Neural cell (in vitro differentiated cells): ENCODE results near the gene INPP5F. TPM values are rescaled to one million over a fixed set of nuclear protein-coding genes. Genes with fewer than 3 reads are reported as not detected.

Experiments used
- H2AFZ ChIP-seq: fragments of 200-600, 300-800 bp; sonication (generic), shearing (Covaris generic); 2 replicates; pipeline ENCODE4 v1.6.0; 2014; ENCODE audit warnings: low read depth, mild to moderate bottlenecking, antibody characterized with exemption, low read length, moderate library complexity
- H3F3A ChIP-seq: fragments of 200-600 bp; shearing (Covaris generic); 2 replicates; pipeline ENCODE4 v1.6.1; 2016; ENCODE audit warnings: mild to moderate bottlenecking, moderate library complexity, mixed read lengths, antibody characterized with exemption, low read length; ENCODE audit not compliant: insufficient read depth, poor library complexity, severe bottlenecking
- H3K27ac ChIP-seq: fragments of 200-600, 300-800 bp; sonication (generic), shearing (Covaris generic); 2 replicates; pipeline ENCODE4 v1.5.1; 2014; ENCODE audit warnings: mild to moderate bottlenecking, low read length, moderate library complexity
- H3K27me3 ChIP-seq: fragments of 300-800, 200-600 bp; sonication (generic), shearing (Covaris generic); 2 replicates; pipeline ENCODE4 v1.6.0; 2014; ENCODE audit warnings: mild to moderate bottlenecking, low read depth, low read length, moderate library complexity; ENCODE audit not compliant: insufficient read depth
- H3K36me3 ChIP-seq: fragments of 300-800, 200-600 bp; sonication (generic), shearing (Covaris generic); 2 replicates; pipeline ENCODE4 v1.5.1; 2014; ENCODE audit warnings: mild to moderate bottlenecking, antibody characterized with exemption, low read length, moderate library complexity; ENCODE audit not compliant: insufficient read depth
- H3K4me2 ChIP-seq: fragments of 300-800, 200-600 bp; sonication (generic), shearing (Covaris generic); 2 replicates; pipeline ENCODE4 v1.6.0; 2014; ENCODE audit warnings: mild to moderate bottlenecking, low read length
- H3K4me3 ChIP-seq: fragments of 300-800, 200-600 bp; sonication (generic), shearing (Covaris generic); 2 replicates; pipeline ENCODE4 v1.5.1; 2014; ENCODE audit warnings: mild to moderate bottlenecking, low read length, moderate library complexity
- H3K79me2 ChIP-seq: fragments of 200-600 bp; shearing (Covaris generic); replicated peaks from 2 replicates; pipeline ENCODE4 v1.6.0; 2014; ENCODE audit warnings: mild to moderate bottlenecking, low read length, moderate library complexity; ENCODE audit not compliant: insufficient read depth
- H3K9ac ChIP-seq: fragments of 300-800, 200-600 bp; sonication (generic), shearing (Covaris generic); 2 replicates; pipeline ENCODE4 v1.6.1; 2016; ENCODE audit warnings: mild to moderate bottlenecking, low read length, mixed read lengths
- H3K9me2 ChIP-seq: fragments of 200-600 bp; shearing (Covaris generic); 2 replicates; pipeline ENCODE4 v1.6.1; 2016; ENCODE audit warnings: mild to moderate bottlenecking, low read length, mixed read lengths; ENCODE audit not compliant: insufficient read depth
- H3K9me3 ChIP-seq: fragments of 200-600, 300-800 bp; sonication (generic), shearing (Covaris generic); 2 replicates; pipeline ENCODE4 v1.6.1; 2016; ENCODE audit warnings: mild to moderate bottlenecking, mixed run types, low read length, moderate library complexity, mixed read lengths
- H4K20me1 ChIP-seq: fragments of 200-600 bp; shearing (Covaris generic); 2 replicates; pipeline ENCODE4 v1.6.1; 2016; ENCODE audit warnings: mild to moderate bottlenecking, mixed run types; ENCODE audit not compliant: insufficient read depth
- EP300 ChIP-seq: fragments of 450-650 bp; conservative IDR thresholded peaks from 2 replicates; pipeline ENCODE4 v1.6.1; 2014; ENCODE audit warnings: antibody characterized with exemption, mild to moderate bottlenecking, moderate library complexity; ENCODE audit not compliant: poor library complexity, severe bottlenecking
- EZH2 ChIP-seq: fragments of 200-600, 300-800 bp; shearing (Covaris generic), sonication (generic); IDR thresholded peaks from 2 replicates; pipeline ENCODE4 v1.6.1; 2014; ENCODE audit warnings: antibody characterized with exemption, low read length, borderline replicate concordance, mild to moderate bottlenecking; ENCODE audit not compliant: insufficient read depth, poor library complexity, severe bottlenecking
- MXI1 ChIP-seq: fragments of 450-650 bp; conservative IDR thresholded peaks from 2 replicates; pipeline ENCODE4 v1.6.1; 2014; ENCODE audit warnings: antibody characterized with exemption, mild to moderate bottlenecking; ENCODE audit not compliant: poor library complexity, severe bottlenecking
- POLR2AphosphoS5 ChIP-seq: IDR thresholded peaks from 2 replicates; pipeline ENCODE4 v1.6.1; 2012
- RAD21 ChIP-seq: fragments of 450-650 bp; conservative IDR thresholded peaks from 2 replicates; pipeline ENCODE4 v1.6.1; 2014; ENCODE audit warnings: antibody characterized with exemption, mild to moderate bottlenecking, moderate library complexity
- SMC3 ChIP-seq: fragments of 450-650 bp; conservative IDR thresholded peaks from 2 replicates; pipeline ENCODE4 v1.6.1; 2014; ENCODE audit warnings: antibody characterized with exemption, mild to moderate bottlenecking, moderate library complexity; ENCODE audit not compliant: poor library complexity
- TAF1 ChIP-seq: IDR thresholded peaks from 2 replicates; pipeline ENCODE4 v1.6.1; 2012; ENCODE audit warnings: low read depth
- polyA plus RNA-seq: library from polyadenylated mRNA; depleted of rRNA; stranded (reverse); fragments of >200 nt; gene quantifications from 2 replicates; pipeline ENCODE4 v1.2.3, GENCODE V29; 2014
- TF ChIP-seq, protein P1 (sequence below): IDR thresholded peaks from 2 replicates; pipeline ENCODE4 v1.6.1; 2012; ENCODE audit warnings: borderline replicate concordance
- TF ChIP-seq, protein P2 (sequence below): fragments of 450-650 bp; IDR thresholded peaks from 2 replicates; pipeline ENCODE4 v1.5.1; 2014; ENCODE audit warnings: antibody characterized with exemption, mild to moderate bottlenecking, moderate library complexity; ENCODE audit not compliant: poor library complexity, severe bottlenecking

The INPP5F gene
- polyA plus RNA-seq, 1 donor from 2014 or later: 114 TPM

GRCh38 chr10:119680050-119680449 lies 45.8 kb upstream of the INPP5F start:
- Histone ChIP-seq H3K9ac (no peak overlapping the region), H3K4me2 (no peak overlapping the region)

GRCh38 chr10:119680650-119681081 lies 45.2 kb upstream of the INPP5F start:
- H3K9me3 ChIP-seq: no peaks in the 10 kb centered on the region
- no peaks in the 10 kb centered on the region for H3F3A ChIP-seq
- no peak overlapping the region for H3K27ac ChIP-seq
- no peaks in the 10 kb centered on the region for H3K79me2 ChIP-seq
- H3K9ac ChIP-seq: no peak overlapping the region
- H2AFZ ChIP-seq: no peak overlapping the region
- no peak for TF ChIP-seq TAF1
- TF ChIP-seq POLR2AphosphoS5: no peak
- TF ChIP-seq SMC3: no peak
- TF ChIP-seq, protein P1, sequence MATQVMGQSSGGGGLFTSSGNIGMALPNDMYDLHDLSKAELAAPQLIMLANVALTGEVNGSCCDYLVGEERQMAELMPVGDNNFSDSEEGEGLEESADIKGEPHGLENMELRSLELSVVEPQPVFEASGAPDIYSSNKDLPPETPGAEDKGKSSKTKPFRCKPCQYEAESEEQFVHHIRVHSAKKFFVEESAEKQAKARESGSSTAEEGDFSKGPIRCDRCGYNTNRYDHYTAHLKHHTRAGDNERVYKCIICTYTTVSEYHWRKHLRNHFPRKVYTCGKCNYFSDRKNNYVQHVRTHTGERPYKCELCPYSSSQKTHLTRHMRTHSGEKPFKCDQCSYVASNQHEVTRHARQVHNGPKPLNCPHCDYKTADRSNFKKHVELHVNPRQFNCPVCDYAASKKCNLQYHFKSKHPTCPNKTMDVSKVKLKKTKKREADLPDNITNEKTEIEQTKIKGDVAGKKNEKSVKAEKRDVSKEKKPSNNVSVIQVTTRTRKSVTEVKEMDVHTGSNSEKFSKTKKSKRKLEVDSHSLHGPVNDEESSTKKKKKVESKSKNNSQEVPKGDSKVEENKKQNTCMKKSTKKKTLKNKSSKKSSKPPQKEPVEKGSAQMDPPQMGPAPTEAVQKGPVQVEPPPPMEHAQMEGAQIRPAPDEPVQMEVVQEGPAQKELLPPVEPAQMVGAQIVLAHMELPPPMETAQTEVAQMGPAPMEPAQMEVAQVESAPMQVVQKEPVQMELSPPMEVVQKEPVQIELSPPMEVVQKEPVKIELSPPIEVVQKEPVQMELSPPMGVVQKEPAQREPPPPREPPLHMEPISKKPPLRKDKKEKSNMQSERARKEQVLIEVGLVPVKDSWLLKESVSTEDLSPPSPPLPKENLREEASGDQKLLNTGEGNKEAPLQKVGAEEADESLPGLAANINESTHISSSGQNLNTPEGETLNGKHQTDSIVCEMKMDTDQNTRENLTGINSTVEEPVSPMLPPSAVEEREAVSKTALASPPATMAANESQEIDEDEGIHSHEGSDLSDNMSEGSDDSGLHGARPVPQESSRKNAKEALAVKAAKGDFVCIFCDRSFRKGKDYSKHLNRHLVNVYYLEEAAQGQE: no peak
- no peak for TF ChIP-seq MXI1
- TF ChIP-seq, protein P2, sequence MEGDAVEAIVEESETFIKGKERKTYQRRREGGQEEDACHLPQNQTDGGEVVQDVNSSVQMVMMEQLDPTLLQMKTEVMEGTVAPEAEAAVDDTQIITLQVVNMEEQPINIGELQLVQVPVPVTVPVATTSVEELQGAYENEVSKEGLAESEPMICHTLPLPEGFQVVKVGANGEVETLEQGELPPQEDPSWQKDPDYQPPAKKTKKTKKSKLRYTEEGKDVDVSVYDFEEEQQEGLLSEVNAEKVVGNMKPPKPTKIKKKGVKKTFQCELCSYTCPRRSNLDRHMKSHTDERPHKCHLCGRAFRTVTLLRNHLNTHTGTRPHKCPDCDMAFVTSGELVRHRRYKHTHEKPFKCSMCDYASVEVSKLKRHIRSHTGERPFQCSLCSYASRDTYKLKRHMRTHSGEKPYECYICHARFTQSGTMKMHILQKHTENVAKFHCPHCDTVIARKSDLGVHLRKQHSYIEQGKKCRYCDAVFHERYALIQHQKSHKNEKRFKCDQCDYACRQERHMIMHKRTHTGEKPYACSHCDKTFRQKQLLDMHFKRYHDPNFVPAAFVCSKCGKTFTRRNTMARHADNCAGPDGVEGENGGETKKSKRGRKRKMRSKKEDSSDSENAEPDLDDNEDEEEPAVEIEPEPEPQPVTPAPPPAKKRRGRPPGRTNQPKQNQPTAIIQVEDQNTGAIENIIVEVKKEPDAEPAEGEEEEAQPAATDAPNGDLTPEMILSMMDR: no peak
- TF ChIP-seq EP300: no peak
- TF ChIP-seq EZH2: no peak
- TF ChIP-seq RAD21: no peak
- no peak overlapping the region for H3K4me2 ChIP-seq
- H3K4me3 ChIP-seq: no peak overlapping the region
- H3K9me2 ChIP-seq: no peaks in the 10 kb centered on the region
- no peaks in the 10 kb centered on the region for H3K27me3 ChIP-seq
- H3K36me3 ChIP-seq: no peaks in the 10 kb centered on the region
- H4K20me1 ChIP-seq: no peaks in the 10 kb centered on the region

More at GRCh38 chr10:119680050-119680449, 45.8 kb upstream of the INPP5F start:
- no peaks in the 10 kb centered on the region for H3K9me2 ChIP-seq
- H3K79me2 ChIP-seq: no peaks in the 10 kb centered on the region
- TF ChIP-seq, protein P2: no peak
- TF ChIP-seq, protein P1: no peak
- TF ChIP-seq EP300 (no peak), EZH2 (no peak), TAF1 (no peak), SMC3 (no peak), MXI1 (no peak), RAD21 (no peak), POLR2AphosphoS5 (no peak)
- H3K9me3 ChIP-seq: no peaks in the 10 kb centered on the region
- H3K27me3 ChIP-seq: no peaks in the 10 kb centered on the region
- H3F3A ChIP-seq: no peaks in the 10 kb centered on the region
- no peaks in the 10 kb centered on the region for H4K20me1 ChIP-seq
- H3K4me3 ChIP-seq: no peak overlapping the region
- no peak overlapping the region for H3K27ac ChIP-seq
- H2AFZ ChIP-seq: no peak overlapping the region
- no peaks in the 10 kb centered on the region for H3K36me3 ChIP-seq
